ENCODE measurements around the gene DNM3.

DNM3 gene

GRCh38 chr1:172089768-172090510, 248.6 kb downstream of the DNM3 start:
- H3K4me1 Mint-ChIP-seq: peaks cover 4% of the 10 kb centered on the region
- peak; percentile 76 for DNase-seq
- no peaks in the 10 kb centered on the region for H3K36me3 Mint-ChIP-seq
- no peaks in the 10 kb centered on the region for H3K27me3 Mint-ChIP-seq
- CTCF ChIA-PET: interaction anchor here (0.7 to 2.7 kb wide), 19 partner anchors 44 to 315 kb away, joined by 3 to 39 read pairs (median 3); no protein-coding TSS in a partner anchor
- H3K9me3 Mint-ChIP-seq: no peaks in the 10 kb centered on the region
- no peak overlapping the region for H3K4me3 Mint-ChIP-seq
- no peak overlapping the region for H3K27ac Mint-ChIP-seq

- H3K27ac Mint-ChIP-seq: no peak overlapping the region
- H3K4me1 Mint-ChIP-seq: peaks cover 4% of the 10 kb centered on the region
- CTCF ChIA-PET: interaction anchor here (0.6 to 2.7 kb wide), 17 partner anchors 43 to 339 kb away, joined by 3 to 39 read pairs (median 3); no protein-coding TSS in a partner anchor
- DNase-seq: no peak
- H3K9me3 Mint-ChIP-seq: no peaks in the 10 kb centered on the region
- no peak overlapping the region for H3K4me3 Mint-ChIP-seq
- H3K27me3 Mint-ChIP-seq: no peaks in the 10 kb centered on the region
- H3K36me3 Mint-ChIP-seq: no peaks in the 10 kb centered on the region
These were observed 249.2 kb downstream of the DNM3 start for GRCh38 chr1:172090511-172090817.

- CTCF ChIA-PET: interaction anchor here (0.8 to 1.4 kb wide), 3 partner anchors 94 to 333 kb away, joined by 3 read pairs; no protein-coding TSS in a partner anchor
- no peak overlapping the region for H3K27ac Mint-ChIP-seq
- H3K9me3 Mint-ChIP-seq: no peaks in the 10 kb centered on the region
- no peaks in the 10 kb centered on the region for H3K4me1 Mint-ChIP-seq
- no peak for DNase-seq
- H3K4me3 Mint-ChIP-seq: no peak overlapping the region
- no peaks in the 10 kb centered on the region for H3K27me3 Mint-ChIP-seq
- H3K36me3 Mint-ChIP-seq: no peaks in the 10 kb centered on the region
These were observed 254.5 kb downstream of the DNM3 start for GRCh38 chr1:172095846-172096245.

GRCh38 chr1:172105230-172105629, 263.9 kb downstream of the DNM3 start:
- CTCF ChIA-PET: no interaction called here
- no peak for DNase-seq
- Mint-ChIP-seq H3K27ac (no peak overlapping the region), H3K4me3 (no peak overlapping the region), H3K4me1 (no peaks in the 10 kb centered on the region), H3K9me3 (no peaks in the 10 kb centered on the region), H3K36me3 (no peaks in the 10 kb centered on the region), H3K27me3 (peaks cover 7% of the 10 kb centered on the region)

- no peak overlapping the region for H3K27ac Mint-ChIP-seq
- no peaks in the 10 kb centered on the region for H3K9me3 Mint-ChIP-seq
- H3K4me3 Mint-ChIP-seq: no peak overlapping the region
- no peaks in the 10 kb centered on the region for H3K4me1 Mint-ChIP-seq
- H3K27me3 Mint-ChIP-seq: peaks cover 7% of the 10 kb centered on the region
- no peaks in the 10 kb centered on the region for H3K36me3 Mint-ChIP-seq
- DNase-seq: no peak
- CTCF ChIA-PET: interaction anchor here (0.6 kb wide), 1 partner anchor 292 kb away, joined by 4 read pairs; no protein-coding TSS in a partner anchor
These were observed 266.1 kb downstream of the DNM3 start for GRCh38 chr1:172107316-172107975.

GRCh38 chr1:172108161-172108893, 267.0 kb downstream of the DNM3 start:
- no peaks in the 10 kb centered on the region for H3K36me3 Mint-ChIP-seq
- no peak overlapping the region for H3K4me3 Mint-ChIP-seq
- DNase-seq: no peak
- H3K9me3 Mint-ChIP-seq: no peaks in the 10 kb centered on the region
- CTCF ChIA-PET: no interaction called here
- H3K27me3 Mint-ChIP-seq: peaks cover 7% of the 10 kb centered on the region
- H3K27ac Mint-ChIP-seq: no peak overlapping the region
- no peaks in the 10 kb centered on the region for H3K4me1 Mint-ChIP-seq

- H3K36me3 Mint-ChIP-seq: no peaks in the 10 kb centered on the region
- no peak for DNase-seq
- no peaks in the 10 kb centered on the region for H3K9me3 Mint-ChIP-seq
- no peaks in the 10 kb centered on the region for H3K4me1 Mint-ChIP-seq
- CTCF ChIA-PET: no interaction called here
- H3K27ac Mint-ChIP-seq: no peak overlapping the region
- H3K27me3 Mint-ChIP-seq: peaks cover 7% of the 10 kb centered on the region
- no peak overlapping the region for H3K4me3 Mint-ChIP-seq
These were observed 268.1 kb downstream of the DNM3 start for GRCh38 chr1:172109359-172109758.

- no peak for DNase-seq
- CTCF ChIA-PET: no interaction called here
- H3K4me1 Mint-ChIP-seq: peaks cover 7% of the 10 kb centered on the region
- H3K4me3 Mint-ChIP-seq: no peak overlapping the region
- H3K36me3 Mint-ChIP-seq: no peaks in the 10 kb centered on the region
- H3K9me3 Mint-ChIP-seq: no peaks in the 10 kb centered on the region
- H3K27ac Mint-ChIP-seq: no peak overlapping the region
- H3K27me3 Mint-ChIP-seq: peaks cover 7% of the 10 kb centered on the region
These were observed 271.3 kb downstream of the DNM3 start for GRCh38 chr1:172112576-172112975.

GRCh38 chr1:172117800-172118199, 276.5 kb downstream of the DNM3 start:
- peak; percentile 61 for DNase-seq
- CTCF ChIA-PET: no interaction called here
- H3K9me3 Mint-ChIP-seq: no peaks in the 10 kb centered on the region
- H3K36me3 Mint-ChIP-seq: peaks cover 2% of the 10 kb centered on the region
- no peak overlapping the region for H3K4me3 Mint-ChIP-seq
- peak overlapping the region; percentile 21 for H3K27ac Mint-ChIP-seq
- H3K4me1 Mint-ChIP-seq: peaks cover 25% of the 10 kb centered on the region
- H3K27me3 Mint-ChIP-seq: no peaks in the 10 kb centered on the region

- no peaks in the 10 kb centered on the region for H3K9me3 Mint-ChIP-seq
- peaks cover 2% of the 10 kb centered on the region for H3K36me3 Mint-ChIP-seq
- no peak overlapping the region for H3K4me3 Mint-ChIP-seq
- no peak for DNase-seq
- peaks cover 25% of the 10 kb centered on the region for H3K4me1 Mint-ChIP-seq
- H3K27me3 Mint-ChIP-seq: no peaks in the 10 kb centered on the region
- H3K27ac Mint-ChIP-seq: peak overlapping the region; percentile 2
- CTCF ChIA-PET: no interaction called here
These were observed 277.3 kb downstream of the DNM3 start for GRCh38 chr1:172118618-172119017.

- H3K4me3 Mint-ChIP-seq: no peak overlapping the region
- H3K27ac Mint-ChIP-seq: no peak overlapping the region
- no peaks in the 10 kb centered on the region for H3K27me3 Mint-ChIP-seq
- no peak for DNase-seq
- no peaks in the 10 kb centered on the region for H3K9me3 Mint-ChIP-seq
- H3K4me1 Mint-ChIP-seq: peaks cover 25% of the 10 kb centered on the region
- CTCF ChIA-PET: no interaction called here
- H3K36me3 Mint-ChIP-seq: peaks cover 2% of the 10 kb centered on the region
These were observed 277.9 kb downstream of the DNM3 start for GRCh38 chr1:172119184-172119583.

GRCh38 chr1:172120381-172120780, 279.1 kb downstream of the DNM3 start:
- no peak overlapping the region for H3K27ac Mint-ChIP-seq
- peaks cover 2% of the 10 kb centered on the region for H3K36me3 Mint-ChIP-seq
- CTCF ChIA-PET: interaction anchor here (0.7 kb wide), 1 partner anchor 279 kb away, joined by 3 read pairs; no protein-coding TSS in a partner anchor
- H3K9me3 Mint-ChIP-seq: no peaks in the 10 kb centered on the region
- peaks cover 25% of the 10 kb centered on the region for H3K4me1 Mint-ChIP-seq
- H3K27me3 Mint-ChIP-seq: no peaks in the 10 kb centered on the region
- no peak for DNase-seq
- no peak overlapping the region for H3K4me3 Mint-ChIP-seq

GRCh38 chr1:172121081-172121717, 279.9 kb downstream of the DNM3 start:
- peaks cover 2% of the 10 kb centered on the region for H3K36me3 Mint-ChIP-seq
- no peak overlapping the region for H3K4me3 Mint-ChIP-seq
- no peak for DNase-seq
- H3K27ac Mint-ChIP-seq: no peak overlapping the region
- CTCF ChIA-PET: interaction anchor here (0.7 kb wide), 1 partner anchor 279 kb away, joined by 3 read pairs; no protein-coding TSS in a partner anchor
- H3K4me1 Mint-ChIP-seq: peaks cover 25% of the 10 kb centered on the region
- no peaks in the 10 kb centered on the region for H3K27me3 Mint-ChIP-seq
- no peaks in the 10 kb centered on the region for H3K9me3 Mint-ChIP-seq

GRCh38 chr1:172122381-172122780, 281.1 kb downstream of the DNM3 start:
- Mint-ChIP-seq H3K27me3 (no peaks in the 10 kb centered on the region), H3K9me3 (no peaks in the 10 kb centered on the region), H3K36me3 (peaks cover 2% of the 10 kb centered on the region), H3K4me1 (peaks cover 21% of the 10 kb centered on the region), H3K27ac (no peak overlapping the region), H3K4me3 (no peak overlapping the region)
- DNase-seq: no peak
- CTCF ChIA-PET: no interaction called here

Measured in activated naive CD4-positive, alpha-beta T cell treated with anti-CD3 and anti-CD28 coated beads, Interleukin-2, amount 10 ng/mL, durations not matched to agents 7 days and 5 days (primary cell).